RWPE2 (cell line): ENCODE results near the gene ANKRD39.

Experiments used
- ATAC-seq: fragments of 200-7000 bp; cut with Tn5 transposase; 3 replicates; pipeline ENCODE4 v1.9.1; 2021; ENCODE audit warnings: low read depth
- DNase-seq: peaks from one replicate; pipeline ENCODE4 v3.0.0-alpha.2; 2020; ENCODE audit warnings: low spot score
- H3K27ac ChIP-seq: fragments of 450-650 bp; 2 replicates; pipeline ENCODE4 v1.5.1; 2017; ENCODE audit warnings: mild to moderate bottlenecking; ENCODE audit not compliant: poor library complexity, severe bottlenecking
- H3K27me3 ChIP-seq: fragments of 250-450 bp; sonication (Bioruptor Pico); 2 replicates; pipeline ENCODE4 v1.5.1; 2021; ENCODE audit warnings: mild to moderate bottlenecking, moderate library complexity; ENCODE audit not compliant: insufficient read depth, poor library complexity, severe bottlenecking
- H3K36me3 ChIP-seq: fragments of 250-450 bp; sonication (Bioruptor Pico); 2 replicates; pipeline ENCODE4 v1.5.1; 2020; ENCODE audit warnings: low read depth, mild to moderate bottlenecking, moderate library complexity
- H3K4me1 ChIP-seq: fragments of 250-450 bp; sonication (Bioruptor Pico); 2 replicates; pipeline ENCODE4 v1.5.1; 2021; ENCODE audit warnings: mild to moderate bottlenecking, moderate library complexity; ENCODE audit not compliant: insufficient read depth, poor library complexity, severe bottlenecking
- H3K4me3 ChIP-seq: fragments of 250-450 bp; sonication (Bioruptor Pico); 2 replicates; pipeline ENCODE4 v1.5.1; 2021; ENCODE audit warnings: mild to moderate bottlenecking, moderate library complexity; ENCODE audit not compliant: severe bottlenecking
- H3K9me3 ChIP-seq: fragments of 250-450 bp; sonication (Bioruptor Pico); 2 replicates; pipeline ENCODE4 v1.5.1; 2021; ENCODE audit warnings: mild to moderate bottlenecking, moderate library complexity; ENCODE audit not compliant: severe bottlenecking
- CTCF ChIP-seq: fragments of 450-650 bp; IDR thresholded peaks from one replicate; pipeline ENCODE4 v1.5.1; 2017; ENCODE audit warnings: mild to moderate bottlenecking, moderate library complexity; ENCODE audit not compliant: poor library complexity, severe bottlenecking

The ANKRD39 gene

GRCh38 chr2:96835830-96836229, 22.0 kb downstream of the ANKRD39 start:
- Histone ChIP-seq H3K9me3 (no peaks in the 10 kb centered on the region), H3K27ac (no peak overlapping the region), H3K36me3 (peaks cover 21% of the 10 kb centered on the region), H3K4me3 (no peak overlapping the region), H3K4me1 (peaks cover 9% of the 10 kb centered on the region), H3K27me3 (no peaks in the 10 kb centered on the region)
- DNase-seq (no peak), ATAC-seq (no peak)
- no peak for TF ChIP-seq CTCF

DNA sequence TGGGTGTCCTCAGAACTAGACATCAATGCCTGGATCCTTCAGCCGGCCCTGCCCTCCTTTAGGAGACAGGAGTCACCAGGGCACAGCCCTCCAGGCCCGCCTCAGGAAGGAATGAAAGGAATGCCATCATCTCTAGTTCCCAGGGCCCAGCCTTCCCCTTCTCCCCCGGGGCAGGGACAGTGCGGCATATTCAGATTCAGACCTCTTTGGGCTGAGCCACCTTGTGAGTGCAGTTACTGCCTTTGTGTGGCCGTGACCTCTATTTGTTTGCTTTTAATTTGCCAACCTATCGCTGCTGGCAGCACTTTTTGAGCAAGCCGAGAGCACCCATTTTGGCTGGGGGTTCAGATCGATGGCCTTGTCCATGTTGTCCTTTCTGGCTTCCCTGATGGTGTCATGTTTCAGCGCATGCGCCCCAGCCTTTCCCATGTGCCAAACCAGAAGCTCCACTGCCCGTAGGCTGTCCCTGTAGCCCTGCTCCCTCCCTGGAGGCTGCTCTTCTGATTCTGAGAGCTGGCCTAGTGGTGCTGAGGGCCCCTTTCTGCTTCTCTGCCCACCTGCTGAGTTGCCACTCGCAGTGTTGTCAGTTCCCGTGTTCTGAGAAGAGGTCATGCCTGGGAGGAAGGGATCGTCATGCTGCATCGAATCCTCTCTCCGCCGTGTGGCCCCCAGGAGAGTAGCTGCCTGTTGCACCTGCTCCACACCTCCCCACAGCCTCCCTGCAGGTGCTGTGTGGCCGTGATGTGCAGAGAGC, 24.9 kb downstream of the ANKRD39 start:
- Histone ChIP-seq H3K27me3 (no peaks in the 10 kb centered on the region), H3K27ac (peak overlapping the region; percentile 36), H3K4me3 (no peak overlapping the region), H3K36me3 (peaks cover 35% of the 10 kb centered on the region), H3K9me3 (no peaks in the 10 kb centered on the region), H3K4me1 (peaks cover 9% of the 10 kb centered on the region)
- DNase-seq (no peak), ATAC-seq (peak; percentile 91)
- no peak for TF ChIP-seq CTCF

DNA sequence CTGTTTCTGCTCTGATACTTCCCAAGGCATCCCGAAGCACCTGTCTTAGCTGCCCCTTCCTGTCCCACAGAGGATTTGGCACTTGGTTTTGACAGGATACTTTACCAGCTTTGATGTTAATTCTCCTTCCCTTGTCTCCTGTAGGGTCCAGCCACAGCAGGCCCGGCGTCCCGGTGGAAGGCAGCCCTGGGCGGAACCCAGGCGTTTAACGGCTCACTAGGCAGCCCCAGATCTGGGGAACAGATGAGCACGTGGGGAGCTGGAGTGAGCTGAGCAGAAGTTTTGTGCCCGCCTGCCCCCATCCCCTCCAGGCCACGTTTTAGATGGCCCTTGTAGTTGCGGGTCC, 25.4 kb downstream of the ANKRD39 start:
- peaks cover 9% of the 10 kb centered on the region for H3K4me1 ChIP-seq
- no peak for DNase-seq
- peaks cover 35% of the 10 kb centered on the region for H3K36me3 ChIP-seq
- H3K9me3 ChIP-seq = no peaks in the 10 kb centered on the region
- H3K4me3 ChIP-seq = no peak overlapping the region
- peak overlapping the region; percentile 36 for H3K27ac ChIP-seq
- ATAC-seq = peak; percentile 8; the same call in 2 of the 3 replicates
- no peaks in the 10 kb centered on the region for H3K27me3 ChIP-seq
- TF ChIP-seq CTCF = no peak

DNA sequence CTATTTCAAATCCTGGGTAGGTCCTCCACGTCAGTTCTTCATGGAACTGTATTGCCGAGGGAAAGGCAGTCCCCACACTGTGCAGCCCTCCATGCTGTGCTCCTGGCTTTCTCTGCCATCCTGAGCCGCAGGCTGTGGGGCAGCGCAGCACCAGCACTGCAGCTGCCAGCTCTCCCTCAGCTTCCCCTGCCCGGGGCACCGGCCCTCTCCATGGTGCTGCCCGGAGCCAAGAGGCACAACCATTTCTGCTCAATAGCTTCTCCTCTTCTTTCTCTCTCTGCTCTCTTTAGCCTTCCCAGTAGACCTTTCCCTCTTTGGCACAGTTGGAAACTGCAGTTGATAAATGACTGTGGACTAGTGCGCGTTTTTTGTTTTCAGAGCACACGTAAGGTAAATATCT, 26.1 kb downstream of the ANKRD39 start:
- Histone ChIP-seq H3K9me3 (no peaks in the 10 kb centered on the region), H3K4me1 (peaks cover 9% of the 10 kb centered on the region), H3K36me3 (peaks cover 35% of the 10 kb centered on the region), H3K27ac (no peak overlapping the region), H3K4me3 (no peak overlapping the region), H3K27me3 (no peaks in the 10 kb centered on the region)
- DNase-seq = no peak
- no peak for ATAC-seq
- no peak for TF ChIP-seq CTCF

DNA sequence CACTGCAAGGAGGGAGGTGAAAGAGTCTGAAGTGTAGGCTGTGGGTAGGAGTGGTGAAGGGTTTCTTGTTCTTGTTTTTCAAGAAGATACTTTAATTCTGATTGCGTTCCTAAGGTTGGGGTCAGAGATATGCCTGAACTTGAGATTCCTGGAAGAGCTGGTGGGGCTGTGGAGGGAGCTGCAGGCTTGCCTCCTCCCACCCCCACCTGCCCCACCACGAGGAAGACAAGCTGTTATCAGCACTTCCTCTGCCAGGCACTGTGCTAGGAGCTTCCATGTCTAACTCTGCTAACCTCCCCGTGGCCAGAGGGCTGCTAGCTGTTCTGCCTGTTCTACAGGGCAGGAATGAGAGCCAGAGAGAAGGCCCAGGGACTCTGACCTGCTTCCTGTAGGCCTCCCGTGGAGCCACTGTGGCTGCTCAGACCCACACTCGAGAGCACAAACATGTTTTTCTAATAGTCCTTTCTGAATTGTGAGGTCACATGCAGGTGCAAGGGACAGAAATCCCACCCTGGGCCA, 27.7 kb downstream of the ANKRD39 start:
- H3K4me3 ChIP-seq = no peak overlapping the region
- no peaks in the 10 kb centered on the region for H3K9me3 ChIP-seq
- ATAC-seq (no peak), DNase-seq (no peak)
- no peaks in the 10 kb centered on the region for H3K27me3 ChIP-seq
- no peak for TF ChIP-seq CTCF
- no peak overlapping the region for H3K27ac ChIP-seq
- H3K36me3 ChIP-seq = peaks cover 37% of the 10 kb centered on the region
- H3K4me1 ChIP-seq = peaks cover 9% of the 10 kb centered on the region
